GM18508 (cell line): ENCODE results near the gene COA5.

Source experiments
- ATAC-seq: cut with Tn5 transposase; IDR thresholded peaks from one replicate; pipeline ENCODE4 v1.9.1; 2021; ENCODE audit warnings: moderate number of reproducible peaks; ENCODE audit not compliant: insufficient read depth, unreplicated experiment

Gene COA5

GRCh38 chr2:98608116-98608961 lies at the start of gene COA5, which contains the start of gene UNC50:
Gene COA5 (minus strand): TSS chr2:98608512. CDS start chr2:98608405, 107 bp downstream.
Gene UNC50 (plus strand): TSS chr2:98608589. CDS start chr2:98609760, 1,171 bp downstream.
- peak; percentile 59 for ATAC-seq

- ATAC-seq, result no peak
Measured at GRCh38 chr2:98656800-98657199, 48.5 kb upstream of the COA5 start.

- no peak for ATAC-seq
Measured at GRCh38 chr2:98654699-98655495, 46.6 kb upstream of the COA5 start.

- no peak for ATAC-seq
Measured at GRCh38 chr2:98650998-98651397, 42.7 kb upstream of the COA5 start.

GRCh38 chr2:98649992-98650375 lies 41.7 kb upstream of the COA5 start:
- no peak for ATAC-seq

- ATAC-seq, result peak; percentile 58
Measured at GRCh38 chr2:98649135-98649991, 41.1 kb upstream of the COA5 start.

GRCh38 chr2:98648451-98648850 lies 40.1 kb upstream of the COA5 start:
- ATAC-seq, result no peak

- no peak for ATAC-seq
Measured at GRCh38 chr2:98647636-98648035, 39.3 kb upstream of the COA5 start.

- no peak for ATAC-seq
Measured at GRCh38 chr2:98643496-98644100, 35.3 kb upstream of the COA5 start.

- no peak for ATAC-seq
Measured at GRCh38 chr2:98637401-98638147, 29.3 kb upstream of the COA5 start.

GRCh38 chr2:98634406-98635092 lies 26.2 kb upstream of the COA5 start:
- ATAC-seq, result no peak

GRCh38 chr2:98632351-98632750 lies 24.0 kb upstream of the COA5 start:
- ATAC-seq, result no peak

GRCh38 chr2:98623657-98624056 lies 15.3 kb upstream of the COA5 start:
- ATAC-seq, result no peak

- no peak for ATAC-seq
Measured at GRCh38 chr2:98617149-98617548, 8.8 kb upstream of the COA5 start.

- no peak for ATAC-seq
Measured at GRCh38 chr2:98615481-98615880, 7.2 kb upstream of the COA5 start.

GRCh38 chr2:98614024-98614739 lies 5.9 kb upstream of the COA5 start:
- no peak for ATAC-seq

GRCh38 chr2:98608962-98609604 lies 771 bp upstream of the COA5 start:
- no peak for ATAC-seq

- no peak for ATAC-seq
Measured at GRCh38 chr2:98607741-98608115, 584 bp downstream of the COA5 start.
